GM11168 (cell line): ENCODE measurements around the gene MAP4K5.
"Not testable (repeated sequence)": the region's sequence is repeated elsewhere in the genome, so short reads cannot be mapped to it uniquely, and the experiment has no call there.

ENCODE experiments used
- in situ Hi-C: fragments of 300-500 bp; cut with MboI; formaldehyde crosslinking; loops from one replicate; pipeline ENCODE4 v1.12.0; 2022; ENCODE audit warnings: low sequenced_read_pairs; ENCODE audit not compliant: unreplicated experiment

Gene MAP4K5

DNA sequence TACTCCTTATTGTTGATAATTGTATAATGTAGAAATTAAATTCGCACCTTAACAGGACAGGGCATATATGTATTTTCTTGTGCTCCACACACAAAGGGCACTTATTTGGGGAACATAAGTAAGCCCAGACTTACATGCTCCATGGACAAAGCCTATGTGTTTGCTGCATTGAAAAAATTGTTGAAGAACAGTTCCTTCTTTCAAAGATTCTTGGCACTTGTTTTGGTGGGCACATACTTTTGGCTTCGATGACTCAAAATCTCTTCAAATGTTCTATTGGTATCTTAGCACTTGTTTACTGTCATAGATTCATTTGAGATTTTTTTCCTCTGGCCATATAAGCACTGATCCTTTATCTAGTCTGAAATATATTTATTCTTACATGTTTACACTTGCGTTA is 1.4 kb upstream of the MAP4K5 start:
- in situ Hi-C loops = loop anchor here (25.0 kb wide), 1 partner anchor 672 kb away; the partner anchor contains the start of gene NEMF

DNA sequence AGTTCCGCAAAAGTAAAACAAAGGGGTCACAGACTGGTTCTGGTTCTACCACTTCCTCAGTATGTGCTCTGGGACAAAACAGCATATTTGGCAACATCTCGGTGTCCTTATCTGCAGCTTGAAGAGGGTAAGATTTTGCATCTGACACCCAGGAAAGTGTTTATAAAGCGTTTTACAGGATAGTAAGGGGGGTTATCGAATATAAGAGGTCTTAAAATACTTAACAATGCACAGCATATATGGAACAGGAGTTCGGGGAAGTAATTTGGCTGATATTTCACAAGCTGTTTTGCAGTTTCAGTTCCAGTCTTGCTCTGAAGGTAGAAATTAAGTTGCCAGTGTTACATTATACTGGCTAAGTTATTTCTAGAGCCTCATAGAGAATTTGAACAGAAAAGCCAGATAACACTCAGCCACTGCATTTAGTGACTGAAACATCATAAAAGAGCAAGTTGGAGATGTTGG is 904 bp upstream of the MAP4K5 start:
- in situ Hi-C loops = loop anchor here (25.0 kb wide), 1 partner anchor 671 kb away; the partner anchor contains the start of gene NEMF

DNA sequence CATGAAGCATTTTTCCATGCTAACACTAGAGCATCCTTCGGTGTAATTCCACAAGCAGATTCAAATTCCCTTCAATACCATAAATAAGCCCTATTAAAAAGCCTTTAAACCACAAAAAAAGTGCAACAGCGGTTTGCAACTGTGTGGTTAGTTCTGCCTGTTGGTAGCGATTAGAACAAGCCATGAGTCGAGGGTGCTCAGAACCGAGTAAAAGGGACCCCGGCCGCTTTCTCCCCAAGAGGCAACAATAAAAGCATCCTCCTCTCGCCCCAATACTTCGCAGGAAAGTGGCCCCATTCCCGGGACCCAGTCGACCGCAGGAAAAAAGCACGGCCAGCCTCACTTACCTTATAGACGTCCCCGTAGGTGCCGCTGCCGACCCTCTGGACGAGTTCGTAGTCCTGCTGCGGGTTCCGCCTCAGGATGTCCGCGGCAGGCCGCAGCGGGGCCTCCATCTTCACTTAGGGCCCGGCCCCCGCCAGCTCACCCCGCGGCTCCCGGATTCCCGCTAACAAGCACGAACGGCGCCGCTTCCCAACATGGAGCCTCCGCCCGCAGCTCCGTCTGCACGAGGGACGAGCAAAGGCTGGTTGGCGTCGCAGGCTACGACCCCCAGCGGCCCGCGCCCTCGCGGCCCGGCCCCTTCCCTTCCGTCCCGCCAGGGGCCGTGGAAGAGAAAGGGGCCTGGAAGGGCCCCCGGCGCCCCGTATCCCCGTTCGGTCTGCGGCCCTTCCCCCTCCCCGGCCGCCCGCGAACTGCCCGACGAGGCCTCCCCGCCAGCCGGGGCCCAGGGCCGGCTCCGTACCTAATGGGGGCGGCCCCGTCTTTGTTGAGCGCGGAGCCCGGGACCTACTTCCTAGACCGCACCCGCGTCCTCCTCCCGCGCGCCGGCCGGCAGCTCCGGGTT is 521 bp downstream of the MAP4K5 start:
- in situ Hi-C loops = loop anchor here (25.0 kb wide), 1 partner anchor 670 kb away; the partner anchor contains the start of gene NEMF

DNA sequence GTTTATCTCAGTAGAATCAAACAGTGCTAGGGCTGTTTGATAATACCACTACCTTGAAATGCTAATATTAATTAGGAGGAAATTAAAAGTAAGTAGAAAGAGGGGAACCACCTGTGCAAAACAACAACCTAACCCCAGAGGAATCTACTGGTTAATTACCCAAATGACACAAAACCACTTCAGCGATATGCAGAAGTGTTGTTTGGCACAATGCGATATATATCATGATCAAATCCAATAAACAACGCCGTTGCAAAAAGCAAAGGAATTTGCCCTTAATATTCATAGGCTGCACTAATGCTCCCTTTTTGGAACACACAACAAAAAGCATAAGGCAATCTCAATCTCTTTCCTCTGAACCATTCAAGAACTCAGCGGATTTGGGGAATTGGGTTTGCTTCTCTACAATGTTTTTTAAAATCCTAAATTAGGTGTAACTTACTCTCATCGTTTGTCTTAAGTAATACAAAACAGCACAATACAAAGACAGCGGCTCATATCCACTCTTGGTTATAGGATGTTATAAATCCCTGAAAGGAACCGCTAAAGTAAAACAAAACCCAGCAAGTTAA is 1.5 kb downstream of the MAP4K5 start:
- in situ Hi-C loops = loop anchor here (25.0 kb wide), 1 partner anchor 669 kb away; the partner anchor contains the start of gene NEMF

DNA sequence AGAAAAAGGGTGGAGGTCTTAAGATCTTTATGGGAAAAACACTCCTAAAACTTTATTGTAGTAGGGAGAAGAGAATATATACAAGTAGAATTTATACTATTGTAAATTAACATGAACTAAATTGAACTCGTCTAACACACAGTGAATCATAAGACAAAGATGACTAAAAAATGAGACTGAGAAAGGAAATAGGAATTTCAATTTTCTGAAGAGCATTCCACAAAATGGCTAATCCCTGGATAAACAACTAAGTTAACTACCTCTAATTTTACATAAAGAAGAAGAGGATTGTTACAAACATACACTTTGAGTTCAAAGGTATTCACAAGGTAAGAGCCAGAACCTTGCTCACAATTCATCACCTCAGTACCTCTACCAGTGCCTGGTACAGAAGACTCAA is 2.0 kb downstream of the MAP4K5 start:
- in situ Hi-C loops = loop anchor here (25.0 kb wide), 1 partner anchor 668 kb away; the partner anchor contains the start of gene NEMF

DNA sequence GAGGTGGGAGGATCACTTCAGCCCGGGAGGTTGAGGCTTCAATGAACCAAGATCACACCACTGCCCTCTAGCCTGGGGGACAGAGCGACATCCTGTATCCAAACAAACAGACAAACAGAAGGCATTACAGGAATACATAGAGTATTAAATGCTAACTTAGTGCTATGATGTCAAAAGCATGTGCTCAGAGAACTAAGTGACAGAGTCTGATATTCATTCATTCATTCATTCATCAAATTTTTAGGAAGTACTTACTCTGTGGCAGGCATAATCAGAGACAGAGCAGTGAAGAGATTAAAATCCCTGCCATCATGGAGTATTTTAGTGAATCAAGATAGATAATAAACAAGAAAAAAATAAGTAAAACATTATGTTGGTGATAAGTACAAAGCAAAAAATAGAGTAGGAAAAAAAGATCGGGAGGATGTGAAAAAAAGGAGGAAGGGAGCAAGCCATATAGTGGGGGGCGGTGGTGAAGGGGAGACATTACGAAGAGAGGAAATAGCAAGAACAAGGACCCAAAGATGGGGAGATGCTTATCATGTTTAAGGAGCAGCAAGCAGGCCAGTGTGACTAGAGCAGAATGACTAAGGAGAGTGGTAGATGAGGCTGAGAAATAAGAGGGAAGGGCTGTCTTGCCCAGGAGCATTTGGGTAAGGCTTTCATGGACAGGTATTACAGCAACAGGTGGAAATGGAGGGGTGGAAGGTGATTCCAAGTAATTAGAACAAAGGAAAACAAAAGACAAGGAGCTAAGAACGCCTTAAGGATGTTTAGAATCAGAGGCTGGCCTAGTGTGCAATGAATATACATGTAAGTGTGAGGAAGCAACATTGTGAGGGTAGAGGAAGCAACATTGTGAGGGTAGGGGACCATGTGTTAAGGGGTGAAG is 2.8 kb downstream of the MAP4K5 start:
- in situ Hi-C loops = loop anchor here (10.0 to 25.0 kb wide), 2 partner anchors 205 to 667 kb away; partner anchors contain the start of gene NEMF

DNA sequence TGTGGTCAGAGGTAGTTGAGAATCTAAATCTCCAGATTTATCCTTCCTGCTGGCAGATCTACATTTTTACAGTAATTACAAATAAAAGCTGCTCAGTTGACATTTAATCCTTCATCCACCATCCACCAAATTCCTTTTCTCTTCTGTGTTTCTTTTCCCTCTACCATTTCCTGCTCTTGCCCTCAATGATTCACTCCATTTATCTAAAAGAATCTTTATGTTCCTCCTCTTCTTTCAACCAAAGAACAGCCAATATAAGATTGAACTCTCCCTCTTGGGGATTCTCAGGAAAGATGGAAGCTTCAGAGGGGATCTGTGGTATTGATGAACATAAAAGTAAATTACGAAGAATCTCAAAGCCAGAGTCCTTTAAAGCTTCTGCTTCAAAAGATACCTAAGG is 4.4 kb downstream of the MAP4K5 start:
- in situ Hi-C loops = loop anchor here (10.0 to 25.0 kb wide), 2 partner anchors 203 to 666 kb away; partner anchors contain the start of gene NEMF

DNA sequence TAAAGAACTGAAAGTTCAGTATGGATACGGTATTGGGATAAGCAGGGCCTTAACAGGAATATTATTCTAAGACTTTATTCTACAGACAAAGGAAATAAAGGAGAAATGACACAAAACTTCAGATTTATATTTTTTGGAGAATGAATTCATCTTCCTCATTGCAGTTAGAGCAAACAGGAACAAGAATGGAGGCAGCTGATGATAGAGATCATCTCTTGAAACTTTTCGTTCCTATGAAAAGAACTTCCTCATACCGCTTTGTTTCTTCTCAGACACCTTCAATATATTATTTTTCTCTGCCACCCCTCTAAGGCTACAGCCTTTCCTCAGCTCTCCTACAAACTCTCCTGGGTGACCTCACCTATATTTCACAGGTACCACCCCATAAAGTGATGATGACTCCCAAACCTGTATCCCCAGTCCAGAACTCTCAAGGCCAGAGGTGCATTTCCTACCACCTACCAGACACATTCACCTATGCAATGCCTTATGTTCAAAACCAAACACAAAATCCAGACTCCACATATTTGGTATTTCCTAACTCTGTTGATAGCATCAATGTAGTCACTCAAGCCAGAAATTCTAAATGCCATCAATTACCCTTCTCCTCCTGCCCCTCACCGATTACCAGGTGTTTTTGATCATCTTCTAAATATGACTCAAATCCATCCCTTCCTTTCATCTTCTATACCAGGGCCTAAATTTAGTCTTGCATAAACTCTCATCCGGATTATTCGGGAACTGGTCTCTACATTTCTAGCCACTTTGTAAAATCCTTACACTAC is 7.4 kb downstream of the MAP4K5 start:
- in situ Hi-C loops = loop anchor here (10.0 to 25.0 kb wide), 2 partner anchors 200 to 663 kb away; partner anchors contain the start of gene NEMF

DNA sequence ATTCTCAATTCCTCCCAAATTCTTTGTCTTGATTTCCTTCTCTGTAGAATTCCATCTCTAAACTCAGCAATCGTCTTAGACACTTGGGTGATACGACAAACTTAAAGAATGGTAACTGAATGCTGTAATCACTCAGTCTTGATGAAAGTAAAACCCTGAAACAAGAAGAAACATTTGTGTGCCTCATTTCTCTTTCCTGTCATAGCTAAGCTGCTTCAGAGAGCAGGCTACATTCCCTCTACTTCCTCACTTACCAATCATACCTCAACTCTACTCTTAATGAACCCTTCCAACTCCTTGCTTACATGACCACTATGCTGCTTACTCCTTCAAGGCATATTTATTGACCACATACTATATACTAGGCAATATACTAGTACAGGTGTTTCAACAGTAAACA is 8.3 kb downstream of the MAP4K5 start:
- in situ Hi-C loops = loop anchor here (10.0 kb wide), 1 partner anchor 199 kb away; no protein-coding TSS in a partner anchor

DNA sequence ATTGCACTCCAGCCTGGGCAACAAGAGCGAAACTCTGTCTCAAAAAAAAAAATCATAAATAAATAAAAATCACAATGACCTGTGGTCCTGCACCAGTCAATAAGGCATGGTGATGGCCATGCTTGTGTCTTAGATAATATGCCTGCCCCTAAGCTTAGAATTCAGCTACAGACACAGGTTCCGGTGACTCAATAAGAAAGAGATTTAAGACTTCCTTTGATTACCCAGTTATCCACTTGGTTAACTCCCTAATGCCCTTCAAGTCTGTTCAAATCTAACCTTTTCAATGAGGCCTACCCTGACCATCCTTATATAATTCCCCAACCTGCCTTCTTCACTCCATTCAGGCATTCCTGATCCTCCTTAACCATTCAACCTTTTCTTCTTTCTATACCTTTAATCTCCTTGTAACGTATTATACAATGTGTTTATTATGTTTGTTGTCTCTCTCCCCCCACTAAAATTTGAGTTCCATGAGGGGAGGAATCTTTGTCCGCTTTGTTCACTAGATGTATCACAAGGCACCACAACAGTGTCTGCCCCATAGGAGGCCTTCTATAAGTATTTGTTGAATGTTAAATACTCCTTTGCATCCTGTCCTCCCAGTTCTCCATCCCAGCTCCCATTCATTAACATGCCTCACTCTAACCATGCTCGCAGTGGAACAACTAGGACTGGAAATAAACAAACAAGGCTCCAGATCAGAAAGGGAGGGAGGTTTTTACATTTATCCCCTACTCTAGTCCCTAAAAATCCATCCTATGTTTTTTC is 8.9 kb downstream of the MAP4K5 start:
- in situ Hi-C loops = loop anchor here (10.0 kb wide), 1 partner anchor 199 kb away; no protein-coding TSS in a partner anchor

DNA sequence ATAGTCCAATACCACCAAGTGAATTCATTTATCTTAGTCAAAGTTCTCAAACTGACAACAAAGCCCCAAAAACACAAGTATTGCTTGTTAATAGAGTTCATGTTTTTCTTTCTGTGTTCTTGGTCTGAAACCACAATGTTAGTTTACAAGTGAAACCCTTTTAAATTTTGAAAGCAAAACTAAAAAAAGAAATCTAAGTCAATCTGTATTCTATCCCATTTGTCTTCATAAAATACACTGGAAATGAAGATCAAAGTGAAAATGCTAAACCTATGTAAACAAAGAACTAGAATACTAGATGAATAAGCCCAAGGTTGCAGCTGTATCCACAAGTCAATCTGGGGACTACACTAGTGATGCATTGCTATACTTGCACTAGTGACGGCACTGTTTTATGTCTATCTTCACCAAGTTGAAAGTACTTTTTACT is 10.4 kb downstream of the MAP4K5 start:
- in situ Hi-C loops = loop anchor here (10.0 kb wide), 1 partner anchor 197 kb away; no protein-coding TSS in a partner anchor

DNA sequence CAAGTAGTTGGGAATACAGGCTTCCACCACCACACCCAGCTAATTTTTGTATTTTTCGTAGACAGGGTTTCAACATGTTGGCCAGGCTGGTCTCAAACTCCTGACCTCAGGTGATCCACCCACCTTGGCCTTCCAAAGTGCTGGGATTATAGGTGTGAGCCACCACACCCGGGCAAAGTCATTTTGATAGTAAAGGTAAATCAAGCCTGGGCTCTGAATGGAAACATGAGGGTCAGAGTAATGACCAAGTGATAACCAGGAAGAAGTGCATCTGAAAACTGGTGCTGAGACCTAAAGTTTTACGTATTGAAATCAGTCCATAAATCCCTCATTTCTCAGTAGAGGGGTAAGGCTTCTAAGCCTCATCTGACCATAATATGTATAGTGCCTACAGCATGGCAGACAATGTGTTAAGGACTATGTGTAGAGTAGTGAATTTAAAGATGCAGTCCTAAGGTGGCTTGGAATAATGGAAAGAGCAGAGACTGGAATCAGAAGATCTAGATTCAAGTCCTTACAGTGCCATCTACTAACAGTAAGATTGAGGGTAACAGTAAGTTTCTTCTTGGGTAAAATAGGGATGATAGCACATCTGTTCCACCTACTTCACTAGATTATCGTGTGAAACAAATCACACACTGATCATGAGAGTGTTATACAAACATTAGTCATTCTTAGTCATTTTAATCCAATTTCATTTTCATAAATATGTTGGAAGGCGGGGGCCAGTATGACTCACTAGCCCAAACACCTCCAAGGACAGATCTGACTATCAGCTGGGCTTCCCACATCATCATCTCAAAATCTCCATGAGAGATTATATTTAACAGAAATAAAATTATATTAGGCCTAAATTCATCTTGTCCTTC is 11.2 kb downstream of the MAP4K5 start:
- in situ Hi-C loops = loop anchor here (10.0 kb wide), 1 partner anchor 196 kb away; no protein-coding TSS in a partner anchor

DNA sequence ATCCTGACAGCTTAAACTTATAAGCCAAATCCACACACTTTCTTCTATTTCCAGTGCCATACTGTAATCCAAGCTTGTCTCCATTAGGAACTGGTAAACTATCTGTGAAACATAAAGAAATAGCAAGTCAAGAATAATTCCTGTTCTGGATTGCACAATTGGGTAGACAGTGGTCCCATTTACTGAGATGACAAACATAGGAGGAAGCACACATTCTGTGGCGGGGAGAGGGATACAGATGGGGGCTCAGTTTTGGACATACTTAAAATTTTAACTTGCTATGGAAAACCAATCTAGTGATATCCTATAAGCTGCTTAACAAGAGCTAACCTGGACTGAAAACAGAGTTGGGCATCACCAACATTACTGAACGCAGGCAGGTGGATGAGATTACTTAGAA is 16.3 kb downstream of the MAP4K5 start:
- in situ Hi-C loops = no loop called here

DNA sequence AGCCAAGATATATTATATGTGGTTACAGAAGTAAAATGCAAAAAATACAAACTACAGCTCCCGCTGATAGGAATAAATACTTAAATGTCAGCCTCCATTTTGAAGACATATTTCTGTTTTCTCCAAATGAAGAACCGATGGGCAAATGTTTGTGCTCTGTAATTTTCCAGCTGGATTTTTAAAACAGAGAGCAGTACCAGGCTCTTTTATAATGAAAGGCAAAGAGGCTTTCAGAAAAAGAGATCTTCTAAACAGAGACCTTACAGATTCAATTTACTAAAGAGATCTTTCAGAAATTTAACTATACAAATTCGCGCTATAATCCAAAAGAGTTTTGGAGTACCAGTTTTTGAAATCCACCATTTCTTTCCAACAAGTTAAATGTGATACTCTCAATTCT is 19.9 kb downstream of the MAP4K5 start:
- in situ Hi-C loops = no loop called here

DNA sequence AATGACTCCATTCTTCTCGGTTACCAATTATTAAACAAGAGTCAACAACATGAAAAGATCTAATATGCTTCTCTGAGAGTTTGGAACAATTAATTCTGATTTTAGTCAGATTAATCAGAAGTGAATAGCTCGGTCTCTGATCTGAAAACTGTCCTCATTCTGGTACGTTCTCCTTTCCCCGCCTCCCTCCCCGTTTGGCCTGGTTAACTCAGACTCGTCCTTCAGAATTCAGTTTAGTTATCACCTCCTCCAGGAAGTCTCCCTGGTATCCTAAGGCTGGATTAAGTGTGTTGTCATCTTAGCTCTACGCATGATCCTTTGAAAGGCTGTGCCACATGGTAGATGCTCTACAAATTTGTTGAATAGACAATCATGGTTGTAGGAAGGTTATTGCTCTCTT is 22.2 kb downstream of the MAP4K5 start:
- in situ Hi-C loops = no loop called here

DNA sequence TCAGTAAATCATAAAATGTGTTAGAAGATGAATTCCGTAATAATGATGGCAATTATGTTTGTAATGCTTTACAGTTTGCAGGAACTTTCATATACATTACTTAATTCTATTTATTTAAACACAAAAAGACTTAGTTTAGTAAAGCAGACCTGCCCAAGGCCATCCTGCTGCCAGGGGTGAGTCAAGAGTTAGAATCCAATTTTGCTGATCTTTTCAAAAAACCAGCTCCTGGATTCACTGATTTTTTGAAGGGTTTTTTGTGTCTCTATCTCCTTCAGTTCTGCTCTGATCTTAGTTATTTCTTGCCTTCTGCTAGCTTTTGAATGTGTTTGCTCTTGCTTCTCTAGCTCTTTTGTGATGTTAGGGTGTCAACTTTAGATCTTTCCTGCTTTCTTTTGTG is 25.3 kb downstream of the MAP4K5 start:
- in situ Hi-C loops = not testable (repeated sequence)

DNA sequence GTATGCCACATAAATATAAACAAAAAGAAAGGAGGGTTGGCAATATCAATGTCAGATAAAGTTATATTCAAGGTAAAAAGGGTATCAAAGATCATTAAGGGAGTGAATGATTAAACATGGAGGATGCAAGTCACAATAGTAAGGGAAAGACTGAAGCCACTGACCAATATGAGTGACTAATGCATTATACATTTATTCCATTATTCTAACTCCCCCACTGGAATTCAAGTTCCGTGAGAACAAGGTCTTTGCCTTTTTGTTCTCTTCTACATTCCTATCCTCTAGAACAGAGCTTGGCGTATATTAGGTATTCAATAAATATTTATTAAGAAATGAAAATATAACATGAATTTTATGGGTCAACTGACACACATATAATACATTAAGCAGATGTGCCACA is 30.7 kb downstream of the MAP4K5 start:
- in situ Hi-C loops = no loop called here
